GM10248 (cell line): ENCODE results near the gene MT1G.
"Not testable (repeated sequence)": the region's sequence is repeated elsewhere in the genome, so short reads cannot be mapped to it uniquely, and the experiment has no call there.

Experiments
- CTCF ChIA-PET: fragments of 300-600 bp; sonication (Branson Sonifier 250); formaldehyde crosslinking; extraction: SDS; loops from one replicate; lab custom pipeline; 2021; ENCODE audit warnings: antibody characterized with exemption; lab: Yijun Ruan, JAX
- POLR2A ChIA-PET: fragments of 350-650 bp; sonication (Branson Sonifier 250); formaldehyde crosslinking; extraction: SDS; loops from one replicate; lab custom pipeline; 2020; ENCODE audit warnings: antibody characterized with exemption; lab: Yijun Ruan, JAX
- DNase-seq: peaks from one replicate; pipeline ENCODE4 v3.0.0; 2012; ENCODE audit errors: extremely low spot score
- CTCF ChIP-seq: IDR thresholded peaks from 2 replicates; pipeline ENCODE4 v1.5.1; 2012; ENCODE audit warnings: mild to moderate bottlenecking, low read depth; ENCODE audit errors: extremely low read depth, missing control alignments, control extremely low read depth

The MT1G gene

GRCh38 chr16:56675685-56676210, 7.9 kb upstream of the MT1G start:
- ChIA-PET CTCF (interaction anchor here (1.1 to 2.2 kb wide), 2 partner anchors 20 to 26 kb away, joined by 5 to 14 read pairs; no protein-coding TSS in a partner anchor), POLR2A (no interaction called here)
- DNase-seq = no peak
- no peak for TF ChIP-seq CTCF

- DNase-seq, POLR2A ChIA-PET: not testable (repeated sequence)
- CTCF ChIA-PET = interaction anchor here (1.2 to 4.1 kb wide), 3 partner anchors 27 to 98 kb away, joined by 3 to 20 read pairs (median 4); no protein-coding TSS in a partner anchor
These were observed 6.7 kb upstream of the MT1G start for GRCh38 chr16:56674570-56674969.

GRCh38 chr16:56673921-56674320, 6.1 kb upstream of the MT1G start:
- TF ChIP-seq CTCF = peak; percentile 50
- ChIA-PET CTCF (interaction anchor here (1.2 to 4.1 kb wide), 4 partner anchors 16 to 98 kb away, joined by 3 to 20 read pairs (median 6); no protein-coding TSS in a partner anchor), POLR2A (no interaction called here)
- DNase-seq = no peak

- CTCF ChIA-PET = interaction anchor here (1.5 to 4.1 kb wide), 3 partner anchors 17 to 49 kb away, joined by 4 to 20 read pairs (median 7); no protein-coding TSS in a partner anchor
- TF ChIP-seq CTCF = no peak
- POLR2A ChIA-PET = no interaction called here
- no peak for DNase-seq
These were observed 5.1 kb upstream of the MT1G start for GRCh38 chr16:56672761-56673536.

- POLR2A ChIA-PET, DNase-seq: not testable (repeated sequence)
- CTCF ChIA-PET = interaction anchor here (4.1 kb wide), 1 partner anchor 30 kb away, joined by 20 read pairs; no protein-coding TSS in a partner anchor
These were observed 4.3 kb upstream of the MT1G start for GRCh38 chr16:56672171-56672570.

GRCh38 chr16:56671691-56672090, 3.8 kb upstream of the MT1G start:
- DNase-seq, POLR2A ChIA-PET: not testable (repeated sequence)
- CTCF ChIA-PET = interaction anchor here (4.1 kb wide), 1 partner anchor 30 kb away, joined by 20 read pairs; no protein-coding TSS in a partner anchor

GRCh38 chr16:56670620-56670934, 2.7 kb upstream of the MT1G start:
- DNase-seq = no peak
- CTCF ChIA-PET = no interaction called here
- no peak for TF ChIP-seq CTCF
- POLR2A ChIA-PET = no interaction called here

GRCh38 chr16:56669840-56670619, 2.2 kb upstream of the MT1G start:
- ChIA-PET CTCF (no interaction called here), POLR2A (no interaction called here)
- no peak for DNase-seq
- no peak for TF ChIP-seq CTCF
